NCI-H2227 (cell line): ENCODE data around the gene SORBS1.
A peak's percentile ranks its signal among the peaks of the same experiment; 100 is the strongest.

Experiments
- DNase-seq: peaks from one replicate; lab custom pipeline; 2025; ENCODE audit not compliant: unreplicated experiment; lab: John Stamatoyannopoulos, UW

The SORBS1 gene

GRCh38 chr10:95464280-95464679 is 96.9 kb downstream of the SORBS1 start:
- no peak for DNase-seq

DNA sequence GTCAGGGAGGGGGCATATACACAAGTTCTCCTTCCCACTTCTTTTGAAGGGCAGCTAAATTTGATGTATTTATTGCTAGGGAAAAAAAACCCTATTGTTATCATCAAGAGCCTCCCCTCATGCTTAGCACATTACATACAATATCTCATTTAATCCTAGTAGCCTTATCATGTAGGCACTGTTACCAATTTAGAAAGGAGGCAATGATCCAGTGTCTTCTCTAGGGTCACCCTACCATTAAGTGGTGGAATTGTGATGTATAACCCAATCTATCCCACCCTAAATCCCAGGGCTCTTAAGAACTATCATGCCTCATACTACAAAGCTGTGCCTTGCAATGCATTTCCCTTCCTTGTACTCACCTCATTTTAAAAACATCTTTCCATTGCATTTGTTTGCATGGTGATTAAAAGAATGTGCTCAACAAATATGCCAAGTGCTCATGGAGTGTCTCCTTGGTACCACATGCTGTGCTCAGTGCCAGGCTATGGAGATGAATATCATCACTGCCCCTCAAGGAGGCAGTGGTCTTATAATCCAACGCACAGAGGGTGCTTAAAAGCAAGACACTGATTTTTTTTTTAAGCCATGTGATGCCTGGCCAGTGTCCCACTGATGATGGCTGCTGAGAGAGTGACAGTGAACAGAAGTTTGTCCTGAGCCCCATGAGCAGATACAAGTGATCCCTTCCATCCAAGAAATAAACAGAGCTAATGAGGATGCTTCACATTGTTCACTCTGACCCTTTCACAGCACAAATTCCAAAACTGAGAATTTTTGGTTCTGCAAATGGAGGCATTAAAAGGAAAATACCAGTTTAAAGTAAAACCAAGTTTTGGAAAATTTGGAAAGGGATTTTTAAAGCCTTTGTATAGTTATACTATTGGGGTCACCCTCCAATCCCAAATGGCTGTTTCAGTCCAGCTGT is 98.2 kb downstream of the SORBS1 start:
- no peak for DNase-seq

DNA sequence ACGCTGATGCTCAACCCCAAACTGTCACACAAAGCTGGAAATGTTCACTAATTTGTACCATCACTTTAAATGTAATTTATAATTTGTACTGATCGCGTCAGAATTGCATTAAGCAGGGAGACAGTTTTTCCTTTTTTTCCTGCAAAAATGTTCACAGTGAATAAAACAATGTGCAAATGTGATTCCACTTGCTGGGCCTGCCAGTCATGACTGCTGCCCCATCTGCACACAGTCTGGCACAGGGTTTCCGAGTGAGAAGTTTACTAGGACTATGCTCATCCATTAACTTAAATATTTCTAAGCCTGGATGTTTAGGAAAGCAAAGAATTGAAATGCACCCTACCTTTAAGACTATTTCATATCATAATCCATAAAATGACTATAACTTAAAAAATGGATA is 99.6 kb downstream of the SORBS1 start:
- DNase-seq, result no peak

GRCh38 chr10:95459446-95460045 is 101.6 kb downstream of the SORBS1 start:
- no peak for DNase-seq

- no peak for DNase-seq
Observed at GRCh38 chr10:95458871-95459270, 102.3 kb downstream of the SORBS1 start.

GRCh38 chr10:95458014-95458413 is 103.2 kb downstream of the SORBS1 start:
- DNase-seq, result no peak

- no peak for DNase-seq
Observed at GRCh38 chr10:95457319-95457886, 103.8 kb downstream of the SORBS1 start.

GRCh38 chr10:95456516-95456915 is 104.7 kb downstream of the SORBS1 start:
- no peak for DNase-seq

DNA sequence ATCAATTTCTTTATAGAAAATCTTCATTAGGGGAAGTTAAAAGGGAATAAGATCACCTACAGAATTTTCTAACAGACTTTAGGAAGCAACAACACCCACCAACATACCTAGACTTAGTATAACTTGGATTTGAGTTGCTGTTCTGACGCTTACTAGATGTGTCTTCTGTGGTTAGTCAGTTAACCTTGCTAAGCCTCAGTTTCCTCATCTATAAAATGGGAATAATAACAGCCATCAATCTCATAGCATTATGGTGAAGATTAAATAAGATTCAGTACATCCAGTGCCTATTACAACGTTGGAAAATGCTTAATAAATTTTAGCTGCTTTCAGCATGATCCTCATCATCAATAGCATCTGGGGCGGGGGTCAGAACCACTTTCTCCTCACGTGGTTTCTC is 106.2 kb downstream of the SORBS1 start:
- DNase-seq, result no peak

- DNase-seq, result no peak
Observed at GRCh38 chr10:95454356-95454755, 106.8 kb downstream of the SORBS1 start.

DNA sequence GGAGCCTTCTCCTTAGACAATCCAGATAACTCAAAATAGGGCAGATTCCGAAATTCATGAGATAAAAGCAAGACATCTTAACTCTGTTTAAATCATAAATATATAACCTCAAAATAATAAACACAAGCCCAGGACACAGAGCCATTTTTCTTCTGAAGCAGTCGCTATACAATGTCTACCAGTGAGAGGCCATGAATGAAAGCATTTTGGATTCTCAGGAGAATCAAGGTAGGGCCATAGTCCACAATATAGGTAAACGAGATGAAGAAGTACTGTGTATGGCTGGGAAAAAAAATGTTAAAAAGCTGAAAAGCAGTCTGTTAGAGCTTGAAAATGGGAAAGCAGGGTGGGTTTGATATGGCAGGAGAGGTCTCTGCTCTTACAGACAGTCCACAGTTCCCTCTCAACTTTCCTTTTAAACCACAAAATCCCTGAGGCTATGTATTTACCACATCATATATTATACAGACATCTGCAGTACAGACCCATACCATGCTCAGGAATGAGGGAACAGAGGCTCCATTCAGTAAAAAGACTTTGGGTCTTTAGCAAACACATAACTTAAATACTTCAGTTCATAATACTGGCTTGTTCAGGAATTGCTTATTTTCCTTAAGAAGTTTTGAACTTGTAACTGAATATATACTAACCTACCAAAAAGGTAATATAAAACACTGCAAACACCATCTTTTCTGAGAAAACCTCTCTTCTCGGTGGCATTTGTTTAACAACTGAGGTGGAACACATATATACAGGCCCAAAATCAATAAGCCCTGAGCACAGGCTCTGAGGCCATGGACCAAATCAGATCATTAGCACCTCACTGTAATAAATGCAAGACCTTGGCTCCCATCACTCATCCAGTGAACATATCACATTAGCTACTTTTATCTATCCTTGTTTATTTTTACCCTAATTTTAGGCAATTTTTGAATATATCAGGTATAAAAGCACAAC is 109.3 kb downstream of the SORBS1 start:
- DNase-seq, result no peak

- DNase-seq, result no peak
Observed at GRCh38 chr10:95451150-95451549, 110.0 kb downstream of the SORBS1 start.

- DNase-seq, result no peak
Observed at GRCh38 chr10:95450188-95450587, 111.0 kb downstream of the SORBS1 start.

DNA sequence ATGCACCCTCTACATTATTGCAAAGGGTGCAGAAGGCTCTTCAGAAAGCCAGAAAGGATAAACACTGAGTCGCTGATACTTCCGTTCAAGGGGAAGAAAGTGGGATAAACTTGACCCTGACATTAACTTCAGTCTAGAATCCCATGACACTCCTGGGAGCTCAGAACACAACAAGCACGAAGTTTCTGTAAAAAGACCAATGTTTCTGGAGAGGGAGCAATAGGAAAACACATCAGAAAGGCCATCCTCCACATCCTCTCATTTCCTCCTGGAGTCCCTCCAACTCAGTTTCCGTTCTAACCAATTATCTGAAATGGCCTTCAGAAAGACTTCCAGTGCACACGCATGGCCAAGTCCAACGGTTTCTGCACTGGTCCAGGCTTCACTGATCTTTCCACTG is 113.5 kb downstream of the SORBS1 start:
- no peak for DNase-seq

DNA sequence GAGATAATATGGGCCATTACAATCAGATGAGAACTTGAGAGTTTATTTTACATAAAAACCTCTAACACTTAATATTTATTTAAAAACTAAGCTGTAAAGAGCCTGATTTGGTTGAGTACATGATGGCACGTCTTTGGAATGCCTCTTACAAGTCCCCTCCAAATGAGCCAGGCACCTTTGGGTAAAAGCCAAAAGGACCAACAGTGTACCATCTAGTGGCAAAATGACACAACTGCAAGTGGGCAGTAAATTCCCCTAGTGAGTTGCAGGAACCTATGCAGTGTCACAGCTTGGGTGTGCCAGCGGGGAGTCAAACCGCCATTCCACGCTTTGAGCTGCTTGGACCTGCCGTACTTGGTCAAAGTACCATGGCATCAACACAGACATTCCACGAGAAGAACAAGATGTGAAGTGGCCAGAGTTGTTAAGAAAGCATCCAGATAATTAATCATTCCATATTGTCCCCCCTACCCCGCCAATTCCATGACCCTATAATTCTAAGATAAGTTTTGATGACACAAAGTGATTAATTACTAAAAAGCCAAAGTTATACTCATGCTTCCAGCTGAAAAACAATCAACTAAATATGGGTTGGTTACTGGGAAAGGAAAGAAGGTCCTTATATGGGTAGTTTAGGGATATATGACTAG is 115.2 kb downstream of the SORBS1 start:
- peak; percentile 59 for DNase-seq

DNA sequence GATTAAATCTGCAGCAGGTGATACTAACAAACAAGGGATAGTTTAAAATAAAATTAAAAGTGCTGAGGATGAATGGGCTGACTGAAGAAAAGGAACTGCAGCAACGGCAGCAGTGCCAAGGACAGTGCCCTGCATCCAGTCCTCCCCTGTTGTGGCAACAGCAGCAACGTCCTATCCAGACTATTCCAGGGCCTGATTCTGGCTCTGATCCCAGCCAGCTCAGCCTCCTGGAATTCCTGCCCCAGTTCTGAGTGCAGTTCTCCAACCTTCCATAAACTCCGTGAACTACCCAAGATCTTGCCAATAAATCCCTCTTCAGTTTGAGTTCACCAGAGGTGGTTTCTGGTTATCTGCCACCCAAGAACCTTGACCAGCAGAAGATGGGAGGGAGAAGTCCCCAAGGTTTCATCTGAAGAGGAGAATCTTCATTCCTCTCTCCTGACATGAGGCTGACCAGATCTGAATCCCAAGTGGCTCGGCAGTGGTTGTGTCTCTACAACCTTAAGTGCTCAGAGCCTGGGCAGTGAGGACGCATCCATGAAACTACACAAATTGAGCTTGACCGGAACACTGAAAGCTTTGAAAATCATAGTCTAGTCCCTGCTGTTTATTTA is 115.8 kb downstream of the SORBS1 start:
- no peak for DNase-seq

GRCh38 chr10:95444792-95445191 is 116.4 kb downstream of the SORBS1 start:
- DNase-seq, result no peak

DNA sequence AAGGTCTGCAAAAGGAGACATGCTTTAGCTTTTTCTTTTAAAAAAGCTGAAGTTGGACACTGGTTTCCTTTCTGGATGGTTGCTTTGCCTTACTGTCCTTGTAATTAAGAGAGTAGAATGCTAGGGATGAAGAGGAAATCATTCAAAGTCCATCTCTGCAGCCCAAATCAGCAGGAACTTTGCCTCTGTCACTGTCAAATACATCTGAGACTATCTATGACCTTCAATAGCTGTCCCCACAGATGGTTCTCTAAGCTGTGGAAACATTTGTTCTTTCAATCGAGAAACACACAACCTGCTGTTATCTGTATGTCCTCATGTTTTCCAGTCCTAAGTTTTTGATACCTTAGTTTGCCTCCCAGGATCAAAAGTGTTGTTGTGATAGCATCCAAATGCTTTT is 117.5 kb downstream of the SORBS1 start:
- no peak for DNase-seq

- no peak for DNase-seq
Observed at GRCh38 chr10:95442341-95442740, 118.8 kb downstream of the SORBS1 start.

DNA sequence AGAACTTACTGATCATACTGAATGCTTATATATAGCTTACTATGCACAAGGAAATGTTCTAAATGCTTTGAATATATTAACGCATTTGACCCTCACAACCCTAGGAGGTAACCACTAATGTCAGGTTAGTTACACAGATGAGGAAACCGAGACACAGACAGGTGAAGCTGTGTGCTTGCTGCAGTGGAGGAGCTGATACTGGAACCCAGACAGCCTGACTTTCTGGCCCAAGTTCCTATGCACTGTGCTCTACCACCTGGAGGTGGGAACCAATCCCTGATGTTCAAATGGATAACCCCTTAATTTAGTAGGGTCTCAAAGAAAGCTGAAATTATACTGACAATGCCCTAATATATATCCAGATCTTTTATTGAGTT is 119.6 kb downstream of the SORBS1 start:
- no peak for DNase-seq
